H1 (cell line): Measurements from ENCODE around the gene CDCA5. TPM values are rescaled to one million over a fixed set of nuclear protein-coding genes. Genes with fewer than 3 reads are reported as not detected.

ENCODE experiments used
- CTCF ChIA-PET: fragments of 300-600 bp; sonication (Branson Sonifier 250); formaldehyde crosslinking; loops from one replicate; lab custom pipeline; 2021; ENCODE audit not compliant: partially characterized antibody; lab: Charles Lee
- POLR2A ChIA-PET: fragments of 300-600 bp; sonication (Branson Sonifier 250); formaldehyde crosslinking; loops from one replicate; lab custom pipeline; 2021; ENCODE audit warnings: inconsistent platforms; ENCODE audit not compliant: partially characterized antibody; lab: Charles Lee
- DNase-seq, 2 experiments: peaks; one replicate each; pipeline versions ENCODE4 v3.0.0 to v3.0.0-alpha.2; 2010 to 2022; ENCODE audit warnings: low spot score in 2 of 2, low read depth in 1 of 2, mixed read lengths in 1 of 2
- FAIRE-seq: peaks from 2 replicates; lab custom pipeline; 2011; peaks lifted over from hg19 to GRCh38; lab: Jason Lieb, UNC
- H2AFZ ChIP-seq: 2 replicates; pipeline ENCODE4 v1.8.1; 2012; ENCODE audit warnings: low read length, inconsistent platforms
- H2AK5ac ChIP-seq: 2 replicates; pipeline ENCODE4 v1.6.1; 2013; ENCODE audit warnings: low read depth, low read length
- H2BK120ac ChIP-seq: replicated peaks from 2 replicates; pipeline ENCODE3; 2013; ENCODE audit warnings: low read depth, low read length, inconsistent platforms
- H2BK12ac ChIP-seq: 2 replicates; pipeline ENCODE4 v1.6.1; 2013; ENCODE audit warnings: low read depth, low read length
- H2BK15ac ChIP-seq: 2 replicates; pipeline ENCODE4 v1.6.1; 2013; ENCODE audit warnings: low read length
- H2BK20ac ChIP-seq: 2 replicates; pipeline ENCODE4 v1.6.1; 2013; ENCODE audit warnings: low read length
- H2BK5ac ChIP-seq: 2 replicates; pipeline ENCODE4 v1.6.1; 2013; ENCODE audit warnings: low read depth, low read length
- H3K14ac ChIP-seq: 2 replicates; pipeline ENCODE4 v1.6.1; 2013; ENCODE audit warnings: inconsistent platforms; ENCODE audit not compliant: insufficient read length
- H3K18ac ChIP-seq: 2 replicates; pipeline ENCODE4 v1.6.1; 2013; ENCODE audit warnings: low read length; ENCODE audit errors: extremely low read depth
- H3K23ac ChIP-seq: 2 replicates; pipeline ENCODE4 v1.6.1; 2013; ENCODE audit warnings: inconsistent platforms; ENCODE audit not compliant: insufficient read length
- H3K23me2 ChIP-seq: 2 replicates; pipeline ENCODE4 v1.6.1; 2013; ENCODE audit warnings: low read depth, low read length
- H3K27ac ChIP-seq: 2 replicates; pipeline ENCODE4 v1.6.1; 2011; ENCODE audit warnings: low read depth, low read length, inconsistent platforms
- H3K27me3 ChIP-seq, 4 experiments: replicated peaks in 1 of 4; 1 replicate in 1 of 4; 2 replicates in 3 of 4; pipeline versions ENCODE4 v1.6.1 to v1.8.1; 2011 to 2013; ENCODE audit warnings: low read length in 3 of 4, mild to moderate bottlenecking in 3 of 4, inconsistent platforms in 2 of 4, mixed read lengths in 2 of 4, moderate library complexity in 1 of 4; ENCODE audit not compliant: control insufficient read depth in 3 of 4, insufficient read depth in 3 of 4; ENCODE audit errors: extremely low read depth in 1 of 4
- H3K36me3 ChIP-seq, 4 experiments: 2 replicates each; pipeline versions ENCODE4 v1.6.1 to v1.8.1; 2011 to 2013; ENCODE audit warnings: mild to moderate bottlenecking in 4 of 4, low read length in 3 of 4, moderate library complexity in 2 of 4, control low read depth in 1 of 4, inconsistent platforms in 1 of 4; ENCODE audit not compliant: insufficient read depth in 4 of 4, control insufficient read depth in 2 of 4
- H3K4ac ChIP-seq: replicated peaks from 2 replicates; pipeline ENCODE3; 2013; ENCODE audit warnings: low read length, low read depth, mixed read lengths, inconsistent platforms; ENCODE audit not compliant: insufficient read length
- H3K4me1 ChIP-seq, 4 experiments: replicated peaks in 1 of 4; 1 replicate in 1 of 4; 2 replicates in 3 of 4; pipeline versions ENCODE4 v1.6.1 to v1.8.1; 2011 to 2013; ENCODE audit warnings: low read length in 3 of 4, inconsistent platforms in 2 of 4, mixed read lengths in 1 of 4; ENCODE audit not compliant: insufficient read depth in 4 of 4, control insufficient read depth in 3 of 4
- H3K4me2 ChIP-seq, 2 experiments: 2 replicates each; pipeline versions ENCODE4 v1.6.1 to v1.8.1; 2011 to 2013; ENCODE audit warnings: low read depth in 2 of 2, low read length in 2 of 2, control low read depth in 1 of 2, inconsistent platforms in 1 of 2, mild to moderate bottlenecking in 1 of 2; ENCODE audit not compliant: insufficient read depth in 1 of 2
- H3K4me3 ChIP-seq, 4 experiments: fragments of 200-600, 300-600 bp in 1 of 4; sonication (generic), shearing (Covaris generic), sonication (Bioruptor Twin) in 1 of 4; 2 replicates each; pipeline versions ENCODE4 v1.5.1 to v1.8.1; 2011 to 2016; ENCODE audit warnings: low read length in 4 of 4, low read depth in 3 of 4, control low read depth in 2 of 4, inconsistent platforms in 2 of 4, mild to moderate bottlenecking in 2 of 4, mixed read lengths in 1 of 4, moderate library complexity in 1 of 4; ENCODE audit not compliant: insufficient read depth in 2 of 4; ENCODE audit errors: extremely low read depth in 1 of 4
- H3K56ac ChIP-seq: replicated peaks from 2 replicates; pipeline ENCODE3; 2013; ENCODE audit warnings: low read depth, mild to moderate bottlenecking, mixed read lengths, low read length, inconsistent platforms; ENCODE audit not compliant: insufficient read length
- H3K79me1 ChIP-seq: 2 replicates; pipeline ENCODE4 v1.6.1; 2013; ENCODE audit warnings: low read depth, low read length, control low read depth
- H3K79me2 ChIP-seq, 2 experiments: 2 replicates each; pipeline versions ENCODE4 v1.6.1 to v1.8.1; 2012 to 2013; ENCODE audit warnings: low read length in 2 of 2, mild to moderate bottlenecking in 2 of 2, inconsistent platforms in 1 of 2; ENCODE audit not compliant: insufficient read depth in 2 of 2, control insufficient read depth in 1 of 2
- H3K9ac ChIP-seq, 4 experiments: replicated peaks in 1 of 4; 1 replicate in 1 of 4; 2 replicates in 3 of 4; pipeline versions ENCODE4 v1.6.1 to v1.8.1; 2011 to 2013; ENCODE audit warnings: low read depth in 3 of 4, low read length in 3 of 4, control low read depth in 2 of 4, mild to moderate bottlenecking in 2 of 4, moderate library complexity in 2 of 4, inconsistent platforms in 1 of 4; ENCODE audit errors: extremely low read depth in 1 of 4
- H3K9me3 ChIP-seq, 2 experiments: 2 replicates each; pipeline versions ENCODE4 v1.6.1 to v1.8.1; 2012 to 2013; ENCODE audit warnings: mild to moderate bottlenecking in 2 of 2, moderate library complexity in 2 of 2, control low read depth in 1 of 2, inconsistent platforms in 1 of 2, low read depth in 1 of 2, low read length in 1 of 2, mixed read lengths in 1 of 2; ENCODE audit not compliant: insufficient read depth in 2 of 2
- H4K20me1 ChIP-seq, 2 experiments: replicated peaks in 1 of 2; 2 replicates each; pipeline versions ENCODE3 to v1.8.1; 2011 to 2013; ENCODE audit warnings: inconsistent platforms in 2 of 2, low read length in 2 of 2, mild to moderate bottlenecking in 1 of 2; ENCODE audit not compliant: insufficient read depth in 2 of 2, control insufficient read depth in 1 of 2
- H4K5ac ChIP-seq: 2 replicates; pipeline ENCODE4 v1.6.1; 2013; ENCODE audit warnings: low read length, low read depth, mixed read lengths, inconsistent platforms; ENCODE audit not compliant: insufficient read length
- H4K8ac ChIP-seq: 2 replicates; pipeline ENCODE4 v1.8.0; 2013; ENCODE audit warnings: mild to moderate bottlenecking, moderate library complexity, low read length, inconsistent platforms; ENCODE audit not compliant: insufficient read depth; ENCODE audit errors: extremely low read depth
- H4K91ac ChIP-seq: replicated peaks from 2 replicates; pipeline ENCODE3; 2013; ENCODE audit warnings: low read length, mixed read lengths, inconsistent platforms; ENCODE audit not compliant: insufficient read length
- CEBPB ChIP-seq: IDR thresholded peaks from 2 replicates; pipeline ENCODE4 v1.6.1; 2012; ENCODE audit warnings: low read depth, low read length
- CHD1 ChIP-seq: IDR thresholded peaks from 2 replicates; pipeline ENCODE4 v1.6.1; 2012; ENCODE audit warnings: low read depth, low read length, improper control_type of control experiment
- EGR1 ChIP-seq: IDR thresholded peaks from 2 replicates; pipeline ENCODE4 v1.6.1; 2011; ENCODE audit warnings: low read depth, low read length, borderline replicate concordance
- KDM5A ChIP-seq: fragments of 200-600 bp; IDR thresholded peaks from 2 replicates; pipeline ENCODE4 v1.7.1; 2012; ENCODE audit warnings: mild to moderate bottlenecking, low read length, inconsistent platforms, mixed read lengths
- MAFK ChIP-seq: IDR thresholded peaks from 2 replicates; pipeline ENCODE4 v1.6.1; 2012; ENCODE audit warnings: low read depth, mild to moderate bottlenecking, improper control_type of control experiment, low read length
- NRF1 ChIP-seq: IDR thresholded peaks from 2 replicates; pipeline ENCODE4 v1.6.1; 2011; ENCODE audit warnings: mild to moderate bottlenecking, low read depth, low read length, improper control_type of control experiment
- RFX5 ChIP-seq: IDR thresholded peaks from 2 replicates; pipeline ENCODE4 v1.6.1; 2011; ENCODE audit warnings: low read depth, low read length, improper control_type of control experiment, borderline replicate concordance
- RNF2 ChIP-seq: fragments of 200-900, 300-1000 bp; sonication (generic); IDR thresholded peaks from 2 replicates; pipeline ENCODE4 v1.7.1; 2016; ENCODE audit warnings: borderline replicate concordance, low read depth, mild to moderate bottlenecking, antibody characterized with exemption, low read length; ENCODE audit not compliant: poor library complexity, severe bottlenecking; ENCODE audit errors: missing control alignments
- TAF1 ChIP-seq: IDR thresholded peaks from 2 replicates; pipeline ENCODE4 v1.6.1; 2011; ENCODE audit warnings: mild to moderate bottlenecking, low read depth, low read length
- WGBS, 2 experiments: shearing (Covaris generic) in 1 of 2; methylation state at CpG; one replicate each; pipeline versions ENCODE4 v1.1.6 to v1.1.7; 2013 to 2015; ENCODE audit warnings: low lambda C conversion rate in 2 of 2, mixed read lengths in 2 of 2, inconsistent platforms in 1 of 2, low coverage in 1 of 2, missing lambda C conversion rate in 1 of 2; ENCODE audit not compliant: insufficient replicate concordance in 2 of 2, insufficient coverage in 1 of 2, insufficient read length in 1 of 2; ENCODE audit errors: extremely low coverage in 1 of 2, missing lambda C conversion rate in 1 of 2; 5-methylcytosine and 5-hydroxymethylcytosine counted together
- polyA plus RNA-seq, 7 experiments: library from polyadenylated mRNA; depleted of rRNA in 3 of 7; stranded (reverse) in 5 of 7; unstranded in 2 of 7; fragments of >200 nt in 5 of 7; fragments of 200-250 nt in 2 of 7; gene quantifications; 1 replicate in 5 of 7; 2 replicates in 1 of 7; 4 replicates in 1 of 7; pipeline versions ENCODE4 v1.2.1 to v1.2.3, GENCODE V29; 2011 to 2013; ENCODE audit warnings: missing spikeins in 2 of 7, mixed read lengths in 2 of 7
- total RNA-seq: library from RNA; stranded (reverse); fragmentation: NEBNext Ultra II Directional; extraction: Animal tissue kit (Norgen Biotek cat#: 25700); gene quantifications from 2 replicates; pipeline ENCODE4 v1.2.1, GENCODE V29; 2021

Gene CDCA5
- total and polyA plus RNA-seq, 2 of the 8 experiments (the other 6 are each of a cell fraction or from before 2014, with no cell fraction given), result 39.2 to 87.0 TPM

GRCh38 chr11:65121447-65121864 is 37.6 kb upstream of the CDCA5 start:
- TF ChIP-seq TAF1, result no peak
- no peak for TF ChIP-seq EGR1
- TF ChIP-seq MAFK, result no peak
- no peak for TF ChIP-seq NRF1
- no peak for TF ChIP-seq RFX5
- no peak for TF ChIP-seq KDM5A
- TF ChIP-seq RNF2, result no peak
- TF ChIP-seq CEBPB, result no peak
- TF ChIP-seq CHD1, result no peak
- peak overlapping the region; percentile 80 to 98 (median 93) for H3K4me3 ChIP-seq
- H3K4me2 ChIP-seq, result peak overlapping the region; percentile 76 to 89
- H2BK15ac ChIP-seq, result no peak overlapping the region
- H3K18ac ChIP-seq, result peak overlapping the region; percentile 41; the same call in 1 of the 2 replicates
- 8% methylated on average over 22 of the region's 22 CpGs; no CpG with 5 or more reads in 1 of the 2 experiments for WGBS, 2 experiments
- H2AK5ac ChIP-seq, result no peak overlapping the region
- FAIRE-seq, result no peak
- H2BK5ac ChIP-seq, result peak overlapping the region; percentile 91
- peaks cover 8% of the 10 kb centered on the region; the same call in 1 of the 2 replicates for H3K23me2 ChIP-seq
- H3K79me1 ChIP-seq, result peaks cover 9% of the 10 kb centered on the region
- no peaks in the 10 kb centered on the region for H3K9me3 ChIP-seq
- peak overlapping the region; percentile 10 for H4K91ac ChIP-seq
- H3K14ac ChIP-seq, result no peak overlapping the region
- no peak overlapping the region for H2BK120ac ChIP-seq
- H3K36me3 ChIP-seq, result peaks cover 15 to 48% (median 37%) of the 10 kb centered on the region in 4 experiments
- peaks cover 6 to 38% of the 10 kb centered on the region in 2 experiments for H3K79me2 ChIP-seq
- peak overlapping the region; percentile 87 for H3K27ac ChIP-seq
- peak overlapping the region; percentile 99 for H4K8ac ChIP-seq
- H4K20me1 ChIP-seq, result peaks cover 4% of the 10 kb centered on the region in 2 experiments
- no peak overlapping the region for H2BK12ac ChIP-seq
- H3K27me3 ChIP-seq, result no peaks in the 10 kb centered on the region
- no peak overlapping the region for H3K23ac ChIP-seq
- H4K5ac ChIP-seq, result peak overlapping the region; percentile 34
- H3K4me1 ChIP-seq, result peaks cover 0 to 10% (median 5%) of the 10 kb centered on the region in 4 experiments; a peak in 6 of 7 replicates
- H2BK20ac ChIP-seq, result no peak overlapping the region
- H3K56ac ChIP-seq, result peak overlapping the region; percentile 48
- POLR2A ChIA-PET, result interaction anchor here (0.6 to 17.4 kb wide), 41 partner anchors 10 to 791 kb away, joined by 3 to 305 read pairs (median 4); partner anchors contain the start of genes ARL2, CAPN1, CDC42EP2 and GPHA2
- no peak for DNase-seq
- CTCF ChIA-PET, result interaction anchor here (0.6 to 3.0 kb wide), 9 partner anchors 8 to 338 kb away, joined by 3 to 14 read pairs (median 7); partner anchors contain the start of genes CAPN1 and TM7SF2
- H2AFZ ChIP-seq, result no peak overlapping the region
- H3K9ac ChIP-seq, result peak overlapping the region; percentile 84 to 96 (median 90)
- no peak overlapping the region for H3K4ac ChIP-seq
